Measurements from ENCODE around the gene CLEC16A.

- no peak for TF ChIP-seq CTCF (IDR thresholded peaks at IDR 0.05)
- no peak for TF ChIP-seq POLR2A (IDR thresholded peaks at IDR 0.05)
Observed at GRCh38 chr16:11213373-11213772, 269.0 kb downstream of the CLEC16A start.
